ENCODE data around the gene NT5DC1.

DNA sequence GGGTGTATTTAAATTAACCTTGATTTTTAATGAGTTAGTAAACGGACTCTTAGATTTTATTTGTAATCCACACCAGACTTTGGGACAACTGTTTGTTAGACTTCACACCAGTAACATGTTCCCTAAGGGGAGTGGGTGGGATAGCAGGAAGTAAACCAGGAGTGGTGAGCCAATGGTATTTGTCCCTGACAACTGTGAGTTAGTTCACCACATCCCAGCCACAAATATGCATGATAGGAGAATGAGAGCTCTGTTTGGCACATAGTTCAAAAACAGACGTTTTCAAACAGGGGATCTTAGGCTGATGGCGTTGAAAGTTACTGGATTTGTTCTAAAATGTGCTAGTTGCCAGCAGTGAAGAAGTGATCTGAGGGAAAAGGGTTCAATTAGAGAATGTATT is 44.0 kb downstream of the NT5DC1 start:
- TF ChIP-seq EZH2phosphoT487 (IDR thresholded peaks at IDR 0.05; ENCODE audit: borderline replicate concordance, low read depth, low read length) (no peak), CTCF (conservative IDR thresholded peaks at IDR 0.05; ENCODE audit: low read length) (no peak)
